ENCODE data around the gene CR1. TPM values are rescaled to one million over a fixed set of nuclear protein-coding genes. Genes with fewer than 3 reads are reported as not detected.
"Not testable (repeated sequence)": the region's sequence is repeated elsewhere in the genome, so short reads cannot be mapped to it uniquely, and the experiment has no call there.

CR1 gene
- total RNA-seq, 1 donor from 2014 or later: 0.51 TPM

DNA sequence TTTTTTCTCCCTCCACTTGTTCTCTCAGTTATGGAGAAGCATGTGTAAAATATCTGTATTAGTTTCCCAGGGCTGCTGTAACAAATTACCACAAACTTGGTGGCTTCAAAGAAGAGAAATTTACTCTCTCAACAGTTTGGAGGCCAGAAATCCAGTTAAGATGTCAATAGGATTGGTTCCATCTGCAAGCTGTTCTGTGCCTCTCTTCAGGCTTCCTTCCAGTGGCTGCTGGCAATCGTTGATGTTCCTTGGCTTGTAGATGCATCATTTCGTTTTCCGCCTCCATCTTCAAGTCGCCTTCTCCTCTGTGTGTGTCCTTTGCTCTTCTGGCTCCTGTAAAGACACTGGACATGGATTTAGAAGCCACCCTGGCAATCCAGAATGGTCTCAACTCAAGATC lies 194.6 kb downstream of the CR1 start:
- not testable (repeated sequence) for H3K4me3 Mint-ChIP-seq (ENCODE audit: unreplicated experiment); H3K27ac Mint-ChIP-seq (ENCODE audit: unreplicated experiment); DNase-seq (ENCODE audit: low spot score); H3K9me3 Mint-ChIP-seq (ENCODE audit: unreplicated experiment); H3K4me1 Mint-ChIP-seq (ENCODE audit: unreplicated experiment); H3K27me3 Mint-ChIP-seq (ENCODE audit: unreplicated experiment)
- H3K36me3 Mint-ChIP-seq (ENCODE audit: low read depth, unreplicated experiment): peaks cover 15% of the 10 kb centered on the region

DNA sequence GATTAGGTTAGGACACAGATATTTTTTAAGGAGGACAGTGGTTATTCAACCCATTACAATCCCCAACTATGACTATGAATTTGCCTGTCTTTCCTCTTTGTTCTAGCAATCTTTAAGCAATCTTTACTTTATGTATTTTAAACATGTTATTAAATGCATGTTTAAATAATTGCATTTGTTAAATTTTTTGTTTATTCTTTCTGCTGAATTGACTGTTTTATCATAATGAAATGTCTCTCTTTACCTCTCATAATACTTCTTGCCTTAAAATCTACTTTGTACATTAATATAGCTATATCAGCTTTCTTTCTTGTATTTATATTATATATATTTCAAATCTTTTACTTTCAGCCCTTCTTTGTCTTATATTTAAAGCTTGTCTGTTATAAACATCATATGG lies 195.1 kb downstream of the CR1 start:
- no peak overlapping the region for H3K27ac Mint-ChIP-seq (ENCODE audit: unreplicated experiment)
- H3K4me3 Mint-ChIP-seq (ENCODE audit: unreplicated experiment): no peak overlapping the region
- no peaks in the 10 kb centered on the region for H3K4me1 Mint-ChIP-seq (ENCODE audit: unreplicated experiment)
- H3K27me3 Mint-ChIP-seq (ENCODE audit: unreplicated experiment): no peaks in the 10 kb centered on the region
- TF ChIP-seq, protein P1, sequence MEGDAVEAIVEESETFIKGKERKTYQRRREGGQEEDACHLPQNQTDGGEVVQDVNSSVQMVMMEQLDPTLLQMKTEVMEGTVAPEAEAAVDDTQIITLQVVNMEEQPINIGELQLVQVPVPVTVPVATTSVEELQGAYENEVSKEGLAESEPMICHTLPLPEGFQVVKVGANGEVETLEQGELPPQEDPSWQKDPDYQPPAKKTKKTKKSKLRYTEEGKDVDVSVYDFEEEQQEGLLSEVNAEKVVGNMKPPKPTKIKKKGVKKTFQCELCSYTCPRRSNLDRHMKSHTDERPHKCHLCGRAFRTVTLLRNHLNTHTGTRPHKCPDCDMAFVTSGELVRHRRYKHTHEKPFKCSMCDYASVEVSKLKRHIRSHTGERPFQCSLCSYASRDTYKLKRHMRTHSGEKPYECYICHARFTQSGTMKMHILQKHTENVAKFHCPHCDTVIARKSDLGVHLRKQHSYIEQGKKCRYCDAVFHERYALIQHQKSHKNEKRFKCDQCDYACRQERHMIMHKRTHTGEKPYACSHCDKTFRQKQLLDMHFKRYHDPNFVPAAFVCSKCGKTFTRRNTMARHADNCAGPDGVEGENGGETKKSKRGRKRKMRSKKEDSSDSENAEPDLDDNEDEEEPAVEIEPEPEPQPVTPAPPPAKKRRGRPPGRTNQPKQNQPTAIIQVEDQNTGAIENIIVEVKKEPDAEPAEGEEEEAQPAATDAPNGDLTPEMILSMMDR (IDR thresholded peaks at IDR 0.05; ENCODE audit: unreplicated experiment): no peak
- no peak for DNase-seq (ENCODE audit: low spot score)
- H3K36me3 Mint-ChIP-seq (ENCODE audit: low read depth, unreplicated experiment): peaks cover 16% of the 10 kb centered on the region
- H3K9me3 Mint-ChIP-seq (ENCODE audit: unreplicated experiment): no peaks in the 10 kb centered on the region

Other genes starting within 250 kb of the CR1 start
- 16.0 TPM for gene CD55, start 174.5 kb upstream of the CR1 start, total RNA-seq (ENCODE audit: unreplicated experiment)
- gene CR2, start 41.8 kb upstream of the CR1 start, total RNA-seq (ENCODE audit: unreplicated experiment): not detected
- 48.0 TPM for gene CR1L, start 149.0 kb downstream of the CR1 start, total RNA-seq (ENCODE audit: unreplicated experiment)

Data from endothelial cell (in vitro differentiated cells).